ENCODE data around the gene IQCE. TPM values are rescaled to one million over a fixed set of nuclear protein-coding genes. Genes with fewer than 3 reads are reported as not detected.

The IQCE gene
- total and polyA plus RNA-seq, 10 of the 15 experiments (the other 5 are each of a cell fraction or from before 2014, with no cell fraction given): 0.37 to 8.1 (median 3.7) TPM

- Histone ChIP-seq H4K20me1 (ENCODE audit: control insufficient read depth, insufficient read depth) (no peaks in the 10 kb centered on the region), H3K79me2 (ENCODE audit: control insufficient read depth, insufficient read depth, low read length) (peaks cover 22% of the 10 kb centered on the region), H3K36me3 (ENCODE audit: control insufficient read depth in 2 of 2, insufficient read depth in 2 of 2, low read length in 1 of 2) (no peaks in the 10 kb centered on the region), H3K4me1 (ENCODE audit: control insufficient read depth, insufficient read depth, low read length) (peaks cover 13% of the 10 kb centered on the region), H3K4me3 (peak within 1 kb of the TSS; percentile 96), H3K9ac (ENCODE audit: control insufficient read depth, insufficient read depth, low read length) (peak within 1 kb of the TSS; percentile 79), H3K4me2 (ENCODE audit: control insufficient read depth, insufficient read depth) (peak within 1 kb of the TSS; percentile 97), H2AFZ (ENCODE audit: control insufficient read depth, low read depth, low read length) (peak within 1 kb of the TSS; percentile 80), H3K27ac (ENCODE audit: control insufficient read depth, insufficient read depth) (peak within 1 kb of the TSS; percentile 71), H3K27me3 (replicated peaks in 1 of 2; ENCODE audit: control insufficient read depth in 2 of 2, insufficient read depth in 2 of 2, low read length in 1 of 2) (0 out of 4 replicates have a peak, but pooled peaks cover 0 to 1% of the 10 kb centered on the region in 2 experiments), H3K9me3 (replicated peaks; ENCODE audit: control insufficient read depth, insufficient read depth, low read length) (no peaks in the 10 kb centered on the region)
- WGBS (ENCODE audit: insufficient coverage, insufficient replicate concordance, low lambda C conversion rate, missing lambda C conversion rate): 2% methylated on average over 50 of the region's 62 CpGs
- in situ Hi-C loops (cut with MboI): no loop called here
- ATAC-seq (peak; percentile 34), FAIRE-seq (no peak), DNase-seq (ENCODE audit: low read depth, low spot score) (no peak)
- POLR2A ChIA-PET: interaction anchor here (0.9 to 2.8 kb wide), 6 partner anchors 10 to 220 kb away, joined by 3 to 8 read pairs (median 4); no protein-coding TSS in a partner anchor
- CTCF ChIA-PET: interaction anchor here (0.7 to 1.5 kb wide), 6 partner anchors 11 to 180 kb away, joined by 3 to 7 read pairs (median 4); no protein-coding TSS in a partner anchor
- RAD21 ChIA-PET (ENCODE audit: unreplicated experiment): interaction anchor here (1.0 to 3.1 kb wide), 4 partner anchors 13 to 78 kb away, joined by 4 to 14 read pairs (median 4); no protein-coding TSS in a partner anchor
- no TSS peak for BruUV-seq (replicated peaks)
- intact Hi-C loops (cut with micrococcal nuclease; ENCODE audit: unreplicated experiment): loop anchor here (2.0 kb wide), 2 partner anchors 65 to 77 kb away; no protein-coding TSS in a partner anchor
- SMC1A ChIA-PET (ENCODE audit: uncharacterized antibody, unreplicated experiment): interaction anchor here (0.6 to 2.0 kb wide), 7 partner anchors 11 to 355 kb away, joined by 3 to 5 read pairs (median 3); no protein-coding TSS in a partner anchor
- TF ChIP-seq BCL3 (IDR thresholded peaks at IDR 0.05; ENCODE audit: borderline replicate concordance, insufficient read depth, low read depth, low read length, poor library complexity, severe bottlenecking) (no peak), NKRF (conservative IDR thresholded peaks at IDR 0.05) (peak; percentile 56), NR2F1 (conservative IDR thresholded peaks at IDR 0.05) (peak; percentile 97), ZNF384 (IDR thresholded peaks at IDR 0.05; ENCODE audit: borderline replicate concordance, low read depth, low read length) (no peak), POLR2A (IDR thresholded peaks at IDR 0.05; ENCODE audit: low read depth, low read length) (peak; percentile 62), HDAC2 (IDR thresholded peaks at IDR 0.05) (no peak), SUPT20H (IDR thresholded peaks at IDR 0.05; ENCODE audit: borderline replicate concordance, control insufficient read depth, low read depth, low read length) (no peak), LARP7 (IDR thresholded peaks at IDR 0.05) (peak; percentile 61), YBX1 (IDR thresholded peaks at IDR 0.05) (no peak), PML (IDR thresholded peaks at IDR 0.05; ENCODE audit: low read length) (no peak), MTA3 (IDR thresholded peaks at IDR 0.05; ENCODE audit: borderline replicate concordance, low read length) (no peak), SPI1 (IDR thresholded peaks at IDR 0.05; ENCODE audit: borderline replicate concordance, insufficient read depth, low read depth, low read length) (no peak), EGR1 (IDR thresholded peaks at IDR 0.05; ENCODE audit: borderline replicate concordance in 1 of 2, low read depth in 2 of 2, low read length in 2 of 2) (peak in 1 of 2 experiments; percentile 2; a peak in 1 of 3 replicates), BRCA1 (IDR thresholded peaks at IDR 0.05; ENCODE audit: low read depth, low read length) (no peak), BACH1 (IDR thresholded peaks at IDR 0.05; ENCODE audit: borderline replicate concordance) (peak; percentile 53), CEBPB (IDR thresholded peaks at IDR 0.05; ENCODE audit: borderline replicate concordance in 1 of 2, low read depth in 2 of 2, low read length in 2 of 2) (no peak), MYB (IDR thresholded peaks at IDR 0.05; ENCODE audit: borderline replicate concordance, low read depth, low read length) (no peak), ZZZ3 (IDR thresholded peaks at IDR 0.05; ENCODE audit: control insufficient read depth, insufficient read length, low read depth) (no peak), EED (IDR thresholded peaks at IDR 0.05; ENCODE audit: low read depth) (no peak), MYC (IDR thresholded peaks at IDR 0.05; ENCODE audit: insufficient read depth, insufficient read length, insufficient replicate concordance, low read length, severe bottlenecking) (no peak), ZNF217 (IDR thresholded peaks at IDR 0.05) (no peak), SIX5 (IDR thresholded peaks at IDR 0.05; ENCODE audit: low read depth, low read length, severe bottlenecking) (no peak)
These were observed 73.4 kb downstream of the IQCE start, which contains the start of gene TTYH3 for GRCh38 chr7:2631946-2632732. Gene TTYH3, plus strand, starts transcription at chr7:2631986. Its CDS starts 170 bp downstream, at chr7:2632156.
